ENCODE data around the gene PVR. TPM values are rescaled to one million over a fixed set of nuclear protein-coding genes. Genes with fewer than 3 reads are reported as not detected.
"Not testable (repeated sequence)": the region's sequence is repeated elsewhere in the genome, so short reads cannot be mapped to it uniquely, and the experiment has no call there.

Gene PVR
- polyA plus RNA-seq, 1 donor from 2014 or later: 19.1 TPM

DNA sequence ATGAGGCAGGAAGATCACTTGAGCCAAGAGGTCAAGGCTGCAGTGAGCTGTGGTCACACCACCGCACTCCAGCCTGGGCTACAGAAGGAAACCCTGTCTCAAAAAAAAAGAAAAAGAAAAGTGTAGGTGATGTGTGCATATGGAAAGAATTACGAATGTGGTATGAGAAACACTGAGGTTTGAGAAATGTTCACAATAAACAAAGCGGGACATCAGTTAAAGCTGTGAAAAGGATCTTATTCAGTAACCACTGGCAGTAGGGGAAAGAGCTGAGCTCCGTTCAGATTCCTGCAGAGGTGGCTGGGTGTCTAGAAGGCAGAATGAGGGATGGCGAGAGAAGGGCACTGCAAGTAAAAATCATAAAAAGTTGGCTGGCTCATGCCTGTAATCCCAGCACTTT, 34.5 kb upstream of the PVR start:
- Histone ChIP-seq H3F3A (ENCODE audit: insufficient read depth, low read length, poor library complexity, severe bottlenecking) (no peaks in the 10 kb centered on the region), H3K9me2 (ENCODE audit: insufficient read depth, low read length) (no peaks in the 10 kb centered on the region), H3K9ac (ENCODE audit: low read length) (no peak overlapping the region), H3K79me2 (replicated peaks; ENCODE audit: insufficient read depth, low read length) (no peaks in the 10 kb centered on the region), H4K20me1 (ENCODE audit: insufficient read depth) (no peaks in the 10 kb centered on the region), H3K36me3 (ENCODE audit: insufficient read depth, low read length) (no peaks in the 10 kb centered on the region), H3K4me2 (ENCODE audit: low read length) (no peak overlapping the region), H2AFZ (ENCODE audit: low read depth, low read length) (no peak overlapping the region), H3K9me3 (ENCODE audit: low read length) (no peaks in the 10 kb centered on the region), H3K27ac (ENCODE audit: low read length) (no peak overlapping the region), H3K4me3 (ENCODE audit: low read length) (no peak overlapping the region), H3K27me3 (ENCODE audit: insufficient read depth, low read depth, low read length) (no peaks in the 10 kb centered on the region)
- TF ChIP-seq EP300 (conservative IDR thresholded peaks at IDR 0.05; ENCODE audit: poor library complexity, severe bottlenecking) (no peak), EZH2 (IDR thresholded peaks at IDR 0.05; ENCODE audit: borderline replicate concordance, insufficient read depth, low read length, poor library complexity, severe bottlenecking) (no peak), SMC3 (conservative IDR thresholded peaks at IDR 0.05; ENCODE audit: poor library complexity) (no peak), RAD21 (conservative IDR thresholded peaks at IDR 0.05) (no peak), TAF1 (IDR thresholded peaks at IDR 0.05; ENCODE audit: low read depth) (no peak)

- H3K4me3 ChIP-seq (ENCODE audit: low read length); H3K4me2 ChIP-seq (ENCODE audit: low read length); H3K9ac ChIP-seq (ENCODE audit: low read length); H3K36me3 ChIP-seq (ENCODE audit: insufficient read depth, low read length); H3K9me3 ChIP-seq (ENCODE audit: low read length); H4K20me1 ChIP-seq (ENCODE audit: insufficient read depth); H3K9me2 ChIP-seq (ENCODE audit: insufficient read depth, low read length); H3F3A ChIP-seq (ENCODE audit: insufficient read depth, low read length, poor library complexity, severe bottlenecking); H3K27ac ChIP-seq (ENCODE audit: low read length); H3K27me3 ChIP-seq (ENCODE audit: insufficient read depth, low read depth, low read length); H3K79me2 ChIP-seq (replicated peaks; ENCODE audit: insufficient read depth, low read length); H2AFZ ChIP-seq (ENCODE audit: low read depth, low read length): not testable (repeated sequence)
These were observed 33.2 kb upstream of the PVR start for GRCh38 chr19:44610497-44610896.

DNA sequence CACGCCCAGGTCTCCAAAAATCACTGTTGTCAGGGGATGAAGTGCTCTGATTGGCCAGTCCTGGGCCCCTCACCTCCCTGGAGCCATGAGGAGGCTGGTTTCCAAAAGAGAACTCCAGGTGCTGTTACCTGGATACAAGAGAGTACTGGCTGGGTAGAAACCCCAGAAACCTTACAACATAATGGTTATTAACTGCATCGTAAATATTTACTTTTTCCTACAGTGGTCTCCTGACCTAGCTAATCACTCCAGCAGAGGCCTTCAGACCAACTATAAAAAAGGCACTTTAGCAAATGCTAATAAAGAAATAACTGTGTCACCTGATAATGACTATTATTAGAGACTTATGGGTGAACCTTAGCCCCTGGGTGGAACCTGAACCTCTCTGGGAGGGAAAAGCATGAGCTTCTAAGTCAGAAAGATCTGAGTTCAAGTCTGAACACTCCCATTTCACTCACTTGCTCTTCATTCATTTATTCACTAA, 31.9 kb upstream of the PVR start:
- Histone ChIP-seq H3K36me3 (ENCODE audit: insufficient read depth, low read length) (no peaks in the 10 kb centered on the region), H3K9me2 (ENCODE audit: insufficient read depth, low read length) (no peaks in the 10 kb centered on the region), H2AFZ (ENCODE audit: low read depth, low read length) (no peak overlapping the region), H3K27me3 (ENCODE audit: insufficient read depth, low read depth, low read length) (no peaks in the 10 kb centered on the region), H3K79me2 (replicated peaks; ENCODE audit: insufficient read depth, low read length) (no peaks in the 10 kb centered on the region), H4K20me1 (ENCODE audit: insufficient read depth) (no peaks in the 10 kb centered on the region), H3K4me3 (ENCODE audit: low read length) (no peak overlapping the region), H3K27ac (ENCODE audit: low read length) (no peak overlapping the region), H3K9me3 (ENCODE audit: low read length) (no peaks in the 10 kb centered on the region), H3F3A (ENCODE audit: insufficient read depth, low read length, poor library complexity, severe bottlenecking) (no peaks in the 10 kb centered on the region), H3K4me2 (ENCODE audit: low read length) (no peak overlapping the region), H3K9ac (ENCODE audit: low read length) (no peak overlapping the region)
- no peak for TF ChIP-seq RAD21 (conservative IDR thresholded peaks at IDR 0.05)
- no peak for TF ChIP-seq CTCF (IDR thresholded peaks at IDR 0.05; ENCODE audit: poor library complexity, severe bottlenecking)
- TF ChIP-seq EP300 (conservative IDR thresholded peaks at IDR 0.05; ENCODE audit: poor library complexity, severe bottlenecking): no peak
- TF ChIP-seq, protein P1, sequence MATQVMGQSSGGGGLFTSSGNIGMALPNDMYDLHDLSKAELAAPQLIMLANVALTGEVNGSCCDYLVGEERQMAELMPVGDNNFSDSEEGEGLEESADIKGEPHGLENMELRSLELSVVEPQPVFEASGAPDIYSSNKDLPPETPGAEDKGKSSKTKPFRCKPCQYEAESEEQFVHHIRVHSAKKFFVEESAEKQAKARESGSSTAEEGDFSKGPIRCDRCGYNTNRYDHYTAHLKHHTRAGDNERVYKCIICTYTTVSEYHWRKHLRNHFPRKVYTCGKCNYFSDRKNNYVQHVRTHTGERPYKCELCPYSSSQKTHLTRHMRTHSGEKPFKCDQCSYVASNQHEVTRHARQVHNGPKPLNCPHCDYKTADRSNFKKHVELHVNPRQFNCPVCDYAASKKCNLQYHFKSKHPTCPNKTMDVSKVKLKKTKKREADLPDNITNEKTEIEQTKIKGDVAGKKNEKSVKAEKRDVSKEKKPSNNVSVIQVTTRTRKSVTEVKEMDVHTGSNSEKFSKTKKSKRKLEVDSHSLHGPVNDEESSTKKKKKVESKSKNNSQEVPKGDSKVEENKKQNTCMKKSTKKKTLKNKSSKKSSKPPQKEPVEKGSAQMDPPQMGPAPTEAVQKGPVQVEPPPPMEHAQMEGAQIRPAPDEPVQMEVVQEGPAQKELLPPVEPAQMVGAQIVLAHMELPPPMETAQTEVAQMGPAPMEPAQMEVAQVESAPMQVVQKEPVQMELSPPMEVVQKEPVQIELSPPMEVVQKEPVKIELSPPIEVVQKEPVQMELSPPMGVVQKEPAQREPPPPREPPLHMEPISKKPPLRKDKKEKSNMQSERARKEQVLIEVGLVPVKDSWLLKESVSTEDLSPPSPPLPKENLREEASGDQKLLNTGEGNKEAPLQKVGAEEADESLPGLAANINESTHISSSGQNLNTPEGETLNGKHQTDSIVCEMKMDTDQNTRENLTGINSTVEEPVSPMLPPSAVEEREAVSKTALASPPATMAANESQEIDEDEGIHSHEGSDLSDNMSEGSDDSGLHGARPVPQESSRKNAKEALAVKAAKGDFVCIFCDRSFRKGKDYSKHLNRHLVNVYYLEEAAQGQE (IDR thresholded peaks at IDR 0.05; ENCODE audit: borderline replicate concordance): no peak
- TF ChIP-seq EZH2 (IDR thresholded peaks at IDR 0.05; ENCODE audit: borderline replicate concordance, insufficient read depth, low read length, poor library complexity, severe bottlenecking): no peak
- TF ChIP-seq MXI1 (conservative IDR thresholded peaks at IDR 0.05; ENCODE audit: poor library complexity, severe bottlenecking): no peak
- no peak for TF ChIP-seq TAF1 (IDR thresholded peaks at IDR 0.05; ENCODE audit: low read depth)
- TF ChIP-seq SMC3 (conservative IDR thresholded peaks at IDR 0.05; ENCODE audit: poor library complexity): no peak
- TF ChIP-seq POLR2AphosphoS5 (IDR thresholded peaks at IDR 0.05): no peak

Data from neural cell (in vitro differentiated cells).